ENCODE measurements around the gene TEX22.

The TEX22 gene

GRCh38 chr14:105409364-105409763, 11.0 kb downstream of the TEX22 start:
- no peak for DNase-seq

DNA sequence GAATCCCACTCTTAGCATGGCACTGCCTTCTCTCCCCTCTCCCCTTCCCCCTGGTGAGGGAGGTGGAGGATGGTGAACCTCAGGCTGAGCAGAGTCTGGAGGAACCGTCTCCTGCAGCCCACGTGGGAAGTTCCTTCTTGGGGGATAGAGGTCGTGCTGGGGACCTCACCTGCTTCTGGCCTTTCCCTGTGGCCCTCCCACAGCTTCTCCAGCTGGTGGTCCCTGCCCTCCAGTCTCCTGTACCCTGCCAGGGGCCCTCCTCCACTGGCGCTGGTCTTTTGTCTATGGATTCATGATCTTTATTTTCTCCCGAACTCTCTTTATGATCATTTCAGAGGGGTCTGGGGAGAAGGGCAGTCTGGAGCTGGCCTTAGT, 12.3 kb downstream of the TEX22 start:
- DNase-seq = no peak

- peak; percentile 52 for DNase-seq
Observed at GRCh38 chr14:105411017-105411941, 12.9 kb downstream of the TEX22 start.

DNA sequence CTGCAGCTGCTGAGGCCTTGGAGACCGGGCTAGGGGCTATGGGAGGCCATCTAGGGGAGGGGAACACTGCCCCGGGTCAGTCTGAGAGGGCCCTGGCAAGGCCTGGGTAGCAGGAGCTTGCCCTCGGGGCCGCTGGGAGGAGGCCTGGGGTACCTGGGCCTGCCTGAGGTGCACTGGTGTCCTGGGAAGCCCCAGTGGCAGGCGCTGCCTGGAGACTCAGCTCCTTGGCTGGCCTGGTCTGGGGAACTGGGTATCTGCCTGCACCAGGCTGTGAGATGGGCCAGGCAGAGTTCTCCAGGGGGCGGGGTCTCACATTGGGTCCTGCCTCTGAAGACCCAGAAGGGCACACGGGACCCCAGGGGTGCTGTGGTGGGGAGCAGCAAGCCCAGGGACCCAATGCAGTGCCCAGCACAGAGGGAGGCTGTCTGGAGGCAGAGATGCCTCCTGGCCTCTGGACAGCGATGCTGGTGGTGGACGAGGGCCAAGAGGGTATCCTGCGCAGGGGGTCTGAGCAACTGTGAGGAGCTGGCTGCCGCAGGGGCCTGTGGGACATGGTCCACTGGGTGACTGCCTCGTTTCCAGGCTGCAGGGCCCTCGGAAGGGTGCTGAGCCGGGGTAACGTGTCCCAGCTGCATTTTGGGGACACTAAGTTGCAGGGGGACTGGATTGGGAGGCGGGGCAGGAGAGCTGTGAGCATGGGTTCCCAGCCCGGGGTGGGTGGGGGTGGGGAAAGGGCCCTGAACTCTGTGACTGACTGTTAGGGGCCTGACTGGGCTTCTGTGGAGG, 13.8 kb downstream of the TEX22 start:
- DNase-seq = no peak

DNA sequence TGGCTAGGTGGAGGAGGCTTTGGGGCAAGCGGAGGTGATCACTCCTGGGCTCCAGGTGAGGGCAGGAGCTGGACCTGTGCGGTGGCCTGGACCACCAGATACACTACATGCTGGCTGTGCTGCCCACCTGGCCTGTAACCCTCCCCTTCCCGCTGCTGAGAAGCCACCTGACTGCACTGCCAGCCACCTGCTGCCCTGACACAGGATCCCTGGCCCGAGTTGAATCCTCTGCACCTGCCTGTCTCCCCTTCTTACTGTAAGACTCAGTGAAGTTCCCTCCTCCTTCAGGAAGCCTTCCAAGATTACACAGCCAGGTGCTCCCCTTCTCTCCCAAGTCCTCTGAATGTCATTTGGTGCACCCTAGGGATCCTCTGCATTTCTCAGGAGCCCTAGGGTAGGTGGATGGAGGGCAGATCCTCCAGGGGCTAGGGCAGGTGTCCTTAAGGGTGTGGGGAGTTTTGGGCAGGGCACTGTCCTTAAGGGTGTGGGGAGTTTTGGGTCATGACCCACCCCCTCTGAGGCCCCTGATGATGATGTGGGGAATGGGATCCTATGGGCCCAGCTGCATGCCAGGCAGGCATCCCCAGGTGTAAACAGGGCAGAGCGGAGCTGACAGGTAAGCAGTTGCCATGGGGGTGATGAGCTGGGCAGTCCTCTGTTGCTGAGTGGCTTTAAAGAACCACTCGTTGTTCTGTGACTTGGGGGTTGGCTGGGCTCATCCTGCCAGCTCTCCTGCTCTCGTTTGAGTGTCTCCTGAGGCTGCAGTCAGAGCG, 14.6 kb downstream of the TEX22 start:
- peak; percentile 28 for DNase-seq

- no peak for DNase-seq
Observed at GRCh38 chr14:105413544-105413886, 15.2 kb downstream of the TEX22 start.

- DNase-seq = peak; percentile 84
Observed at GRCh38 chr14:105414456-105415371, 16.4 kb downstream of the TEX22 start.

DNA sequence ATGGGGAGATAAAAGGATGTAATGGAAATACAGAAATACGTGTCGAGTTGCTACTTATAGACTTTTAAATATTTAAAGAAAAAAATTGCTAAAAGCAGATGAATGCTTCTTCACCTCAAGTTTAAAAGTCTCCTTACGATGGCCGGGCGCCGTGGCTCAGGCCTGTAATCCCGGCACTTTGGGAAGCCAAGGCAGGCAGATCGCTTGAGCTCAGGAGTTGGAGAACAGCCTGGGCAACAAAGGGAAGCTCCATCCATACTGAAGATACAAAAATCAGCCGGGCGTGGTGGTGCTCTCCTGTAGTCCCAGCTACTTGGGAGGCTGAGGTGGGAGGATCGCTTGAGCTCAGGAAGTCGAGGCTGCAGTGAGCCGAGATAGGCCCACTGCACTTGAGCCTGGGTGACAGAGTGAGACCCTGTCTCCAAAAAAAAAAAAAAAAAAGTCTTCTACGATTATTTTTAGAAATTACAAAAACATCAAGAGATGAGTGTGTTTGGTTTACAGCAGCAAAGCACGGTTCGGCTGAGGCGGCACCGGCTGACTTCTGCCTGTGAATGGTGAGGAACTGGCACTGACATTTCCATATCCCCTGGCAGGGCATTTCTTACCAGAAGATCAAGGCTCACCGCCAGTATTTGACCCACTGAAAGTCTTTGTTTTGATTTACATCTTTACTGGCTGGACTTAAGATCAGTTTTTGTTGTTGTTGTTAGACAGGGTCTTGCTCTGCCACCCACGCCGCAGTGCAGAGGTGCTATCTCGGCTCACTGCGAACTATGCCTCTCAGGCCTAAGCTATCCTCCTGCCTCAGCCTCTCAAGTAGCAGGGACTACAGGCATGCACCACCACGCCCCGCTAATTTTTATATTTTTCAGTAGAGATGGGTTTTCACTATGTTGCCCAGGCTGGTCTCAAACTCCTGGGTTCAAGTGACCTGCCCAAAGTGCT, 17.4 kb downstream of the TEX22 start:
- DNase-seq = no peak

DNA sequence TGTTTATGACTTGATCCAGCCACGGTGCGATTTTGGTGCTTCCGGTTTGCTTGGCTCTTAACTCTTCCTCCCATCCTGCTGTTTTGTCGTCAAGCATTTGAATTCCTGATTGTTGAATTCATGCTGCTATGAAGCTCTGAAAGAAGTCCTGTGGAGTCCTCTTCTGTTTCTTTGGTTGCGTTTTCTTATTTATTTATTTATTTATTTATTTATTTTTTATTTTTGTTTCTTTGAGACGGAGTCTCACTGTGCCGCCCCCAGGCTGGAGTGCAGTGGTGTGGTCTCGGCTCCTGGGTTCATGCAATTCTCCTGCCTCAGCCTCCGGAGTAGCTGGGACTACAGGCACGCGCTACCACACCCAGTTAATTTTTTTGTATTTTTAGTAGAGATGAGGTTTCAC, 18.3 kb downstream of the TEX22 start:
- DNase-seq = no peak

- DNase-seq = no peak
Observed at GRCh38 chr14:105417690-105418121, 19.4 kb downstream of the TEX22 start.

GRCh38 chr14:105418269-105419194, 20.2 kb downstream of the TEX22 start:
- DNase-seq = peak; percentile 36

GRCh38 chr14:105419195-105420091, 21.1 kb downstream of the TEX22 start, which contains the start of gene MTA1:
Gene MTA1, plus strand, starts transcription at chr14:105419827. Its CDS starts 209 bp downstream, at chr14:105420036.
- DNase-seq = peak; percentile 47

DNA sequence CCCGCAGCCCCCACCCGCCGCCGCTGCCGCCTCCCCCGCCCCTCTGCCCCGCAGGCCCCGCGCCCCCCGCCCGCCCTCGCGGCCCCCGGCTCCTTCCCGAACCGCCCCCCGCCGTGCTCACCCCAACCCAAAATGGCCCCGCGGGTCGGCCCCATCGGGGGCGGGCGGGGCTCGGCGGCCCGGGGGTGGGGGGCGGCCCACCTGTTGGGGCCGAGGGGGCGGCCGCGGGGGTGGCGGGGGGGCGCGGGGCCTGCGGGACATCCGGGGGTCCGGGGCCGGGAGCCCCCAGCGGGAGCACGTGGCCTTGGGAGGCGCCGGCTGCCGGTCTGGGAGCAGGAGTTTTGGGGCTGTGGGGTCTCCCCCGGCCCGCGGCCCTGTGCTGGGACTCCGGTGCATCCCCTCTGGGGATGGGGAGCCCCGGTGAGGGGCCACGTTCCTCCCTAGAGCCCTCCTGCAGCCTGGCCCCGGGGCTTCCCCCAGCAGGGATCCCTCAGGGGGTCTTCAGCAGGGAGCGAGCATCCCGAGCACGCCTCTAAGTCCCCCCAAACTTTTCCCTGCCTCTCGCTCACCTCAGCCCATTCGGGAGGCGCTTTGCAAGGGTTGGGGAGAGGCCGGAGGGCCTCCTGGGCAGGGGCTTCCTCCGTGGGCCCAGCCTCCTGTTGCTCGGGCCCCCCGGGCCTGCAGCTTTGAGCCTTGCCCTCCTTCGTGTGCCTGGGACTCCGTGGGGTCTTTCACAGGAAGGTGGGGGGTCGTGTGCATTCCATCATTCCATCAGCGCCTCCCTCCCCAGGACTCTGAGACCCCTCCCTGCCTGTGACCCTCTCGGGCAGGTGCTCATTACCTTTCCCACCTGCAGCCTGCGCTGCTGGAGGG, 22.0 kb downstream of the TEX22 start:
- DNase-seq = no peak

DNA sequence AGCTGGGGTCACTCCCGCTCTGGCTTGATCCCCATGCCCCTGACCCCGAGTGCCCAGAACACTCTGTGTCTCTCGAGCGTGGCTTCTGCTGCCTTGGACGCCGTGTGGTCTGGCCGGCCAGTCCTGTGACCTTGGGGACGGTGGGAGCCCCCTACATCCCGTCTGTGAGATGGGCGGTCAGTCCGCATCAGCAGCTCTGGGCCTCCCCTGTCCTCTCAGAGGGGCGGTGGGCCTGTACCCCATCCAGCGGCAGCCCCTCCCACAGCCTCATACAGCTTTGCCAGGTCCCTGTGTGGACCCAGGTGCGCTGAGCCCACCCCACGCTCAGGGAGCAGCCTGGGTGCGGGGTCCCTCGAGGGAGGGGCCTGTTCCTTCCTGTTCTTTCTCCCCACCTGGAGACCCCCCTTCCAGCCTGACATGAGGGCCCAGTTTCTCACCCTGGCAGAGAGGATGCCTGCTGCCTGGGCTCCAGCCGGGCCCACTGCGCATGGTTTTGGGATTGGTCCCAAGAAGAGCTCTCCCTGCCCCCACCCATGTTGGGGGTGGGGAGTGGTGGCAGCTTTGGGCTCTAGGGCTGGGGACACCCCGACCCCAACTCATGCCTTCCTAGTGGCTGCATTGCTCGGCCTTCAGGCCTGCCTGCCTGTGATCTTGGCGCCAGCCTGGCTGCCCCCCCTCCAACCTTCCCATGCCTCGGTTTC, 22.8 kb downstream of the TEX22 start:
- DNase-seq = no peak

DNA sequence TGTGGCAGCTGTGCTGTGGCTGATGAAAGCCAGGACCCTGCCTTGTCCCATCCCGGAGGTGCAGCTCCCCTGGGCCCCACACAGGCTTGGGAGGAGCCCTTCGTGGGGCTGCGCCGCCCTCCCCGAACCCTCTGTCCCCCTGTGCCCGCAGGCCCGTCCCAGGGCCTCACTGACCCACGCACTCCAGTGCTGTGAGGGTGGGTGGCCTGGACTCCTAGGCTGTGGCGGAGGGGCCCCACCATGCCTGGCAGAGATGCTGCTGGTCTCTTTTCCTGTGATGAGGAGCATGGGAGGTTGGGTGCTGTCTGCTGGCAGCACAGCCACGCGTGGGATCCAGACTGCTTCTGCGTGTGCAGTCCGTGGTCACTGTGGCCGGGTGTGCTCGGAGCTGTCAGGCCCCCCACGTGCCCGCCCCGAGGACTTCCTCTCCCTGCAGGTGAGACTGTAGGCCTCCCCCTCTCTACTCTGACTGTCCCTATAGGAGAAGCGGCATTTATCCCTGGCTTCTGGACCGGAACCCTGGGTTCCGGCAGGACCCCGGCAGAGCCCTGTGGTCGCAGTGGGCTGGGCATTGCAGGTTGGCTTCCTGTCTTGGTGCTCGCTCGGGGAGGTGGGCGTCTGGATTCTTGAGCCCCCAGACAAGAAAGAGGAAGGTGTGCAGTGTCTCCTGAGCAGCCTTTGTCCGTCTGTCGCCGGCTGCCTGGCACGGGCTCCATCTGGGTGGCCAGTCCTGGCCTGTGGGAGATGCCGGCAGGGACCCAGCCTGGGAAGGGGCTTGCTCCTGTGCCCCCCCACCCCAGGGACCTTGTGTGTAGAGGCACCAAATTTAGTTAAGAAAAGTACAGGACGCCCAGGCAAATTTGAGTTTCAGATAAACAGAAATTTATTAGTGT, 23.6 kb downstream of the TEX22 start:
- no peak for DNase-seq

Data from NCI-H2171 (cell line).